Kidney (tissue), 14 donors: ENCODE measurements around the gene USP6NL. TPM values are rescaled to one million over a fixed set of nuclear protein-coding genes. Genes with fewer than 3 reads are reported as not detected.

Source experiments
- DNase-seq, 5 donors: peaks; one replicate each; pipeline ENCODE4 v3.0.0-alpha.2; 2013 to 2020
- FAIRE-seq: peaks from 2 replicates; lab custom pipeline; 2012; peaks lifted over from hg19 to GRCh38; lab: Jason Lieb, UNC
- H3K27ac ChIP-seq, 2 donors: one replicate each; pipeline ENCODE4 v1.7.0; 2013; ENCODE audit warnings: low read depth in 2 of 2, low read length in 2 of 2, inconsistent platforms in 1 of 2
- H3K27me3 ChIP-seq: one replicate; pipeline ENCODE4 v1.7.1; 2013; ENCODE audit warnings: low read length, inconsistent platforms; ENCODE audit not compliant: control insufficient read depth, insufficient read depth
- H3K36me3 ChIP-seq, 3 donors: one replicate each; pipeline versions ENCODE4 v1.7.0 to v1.7.1; 2013; ENCODE audit warnings: low read length in 3 of 3, control low read depth in 1 of 3, inconsistent platforms in 1 of 3; ENCODE audit not compliant: insufficient read depth in 3 of 3, control insufficient read depth in 2 of 3
- H3K4me1 ChIP-seq, 3 donors: one replicate each; pipeline versions ENCODE4 v1.7.0 to v1.7.1; 2013; ENCODE audit warnings: low read length in 3 of 3, inconsistent platforms in 1 of 3, low read depth in 1 of 3; ENCODE audit not compliant: control insufficient read depth in 2 of 3, insufficient read depth in 2 of 3
- H3K4me3 ChIP-seq, 3 donors: one replicate each; pipeline versions ENCODE4 v1.7.0 to v1.8.1; 2013; ENCODE audit warnings: low read length in 3 of 3, control low read depth in 1 of 3, inconsistent platforms in 1 of 3
- H3K9ac ChIP-seq, 3 donors: one replicate each; pipeline versions ENCODE4 v1.7.0 to v1.7.1; 2013; ENCODE audit warnings: low read length in 3 of 3, control low read depth in 1 of 3, inconsistent platforms in 1 of 3
- H3K9me3 ChIP-seq, 3 donors: one replicate each; pipeline versions ENCODE4 v1.7.0 to v1.7.1; 2013; ENCODE audit warnings: low read length in 3 of 3, control low read depth in 1 of 3, inconsistent platforms in 1 of 3; ENCODE audit not compliant: control insufficient read depth in 2 of 3, insufficient read depth in 1 of 3
- CTCF ChIP-seq: IDR thresholded peaks from 3 replicates; pipeline ENCODE4 v1.5.1; 2012; ENCODE audit warnings: mild to moderate bottlenecking, moderate library complexity, borderline replicate concordance; ENCODE audit not compliant: insufficient read depth; ENCODE audit errors: extremely low read depth
- intact Hi-C: fragments of 100-400 bp; cut with DNase I; formaldehyde crosslinking; loops from one replicate; pipeline ENCODE4 v1.11.1; 2022
- polyA plus RNA-seq: library from polyadenylated mRNA; stranded (reverse); fragments of 350-450 nt; fragmentation: Illumina TruSeq; extraction: RNeasy Lipid Tissue Mini Kit (QIAGEN cat#74804); gene quantifications from one replicate; pipeline ENCODE4 v1.2.3, GENCODE V29; 2014; ENCODE audit warnings: low read depth, low replicate concordance; ENCODE audit not compliant: insufficient read depth
- total RNA-seq: library from RNA; stranded (reverse); fragmentation: NEBNext Ultra II Directional; extraction: Animal tissue kit (Norgen Biotek cat#: 25700); gene quantifications from one replicate; pipeline ENCODE4 v1.2.1, GENCODE V29; 2021
- donor health status: control.
- donor health status: control.
- donor health status: control.
- donor health status: control.
- donor health status: control.
- donor health status: DM: yes; HTN: yes; CAD: no.
- donor health status: Normal renal cell carcinoma (clear cell type).

The USP6NL gene
- total and polyA plus RNA-seq, 2 donors from 2014 or later: 4.5 to 17.7 TPM

DNA sequence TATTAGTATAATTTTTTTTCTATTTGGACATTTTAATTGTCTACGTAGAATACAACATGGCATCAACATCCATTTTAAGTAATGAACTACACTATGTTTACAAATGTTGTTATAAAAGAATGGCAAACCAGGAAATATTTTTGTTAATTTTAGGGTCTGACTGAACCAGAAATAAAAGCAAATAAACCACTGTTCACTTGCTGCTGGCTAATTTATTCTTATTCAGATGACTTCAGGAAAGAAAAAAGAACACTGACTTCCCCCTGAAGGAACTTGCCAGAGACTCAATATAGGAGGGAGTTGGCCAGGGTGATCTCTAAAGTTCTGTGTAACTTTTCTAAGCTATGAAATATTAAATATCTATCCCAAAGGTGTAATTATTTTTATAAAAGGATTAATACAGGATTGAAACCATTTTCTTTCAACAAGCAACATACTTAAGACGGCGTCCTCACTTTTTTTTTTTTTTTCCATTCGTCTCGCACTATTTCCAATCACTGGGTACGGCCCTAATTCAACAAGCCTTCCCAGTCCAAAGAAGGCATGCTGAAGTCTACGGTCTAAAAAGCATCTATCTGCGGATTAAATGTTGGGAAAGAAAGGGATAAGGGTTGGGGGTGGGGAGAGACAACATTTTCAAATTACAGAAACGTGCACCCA, 1.2 kb downstream of the USP6NL start:
- H3K9ac ChIP-seq: peak overlapping the region; percentile 55 to 86 (median 73)
- FAIRE-seq (no peak), DNase-seq (peak in 1 of 5 donors; percentile 72)
- peak overlapping the region; percentile 87 to 93 (median 90) for H3K4me3 ChIP-seq
- intact Hi-C loops: no loop called here
- H3K27ac ChIP-seq: peak overlapping the region; percentile 78 to 83
- no peaks in the 10 kb centered on the region for H3K36me3 ChIP-seq
- no peak for TF ChIP-seq CTCF
- H3K4me1 ChIP-seq: peaks cover 3 to 7% (median 4%) of the 10 kb centered on the region in 3 donors
- H3K27me3 ChIP-seq: no peaks in the 10 kb centered on the region
- no peaks in the 10 kb centered on the region for H3K9me3 ChIP-seq

DNA sequence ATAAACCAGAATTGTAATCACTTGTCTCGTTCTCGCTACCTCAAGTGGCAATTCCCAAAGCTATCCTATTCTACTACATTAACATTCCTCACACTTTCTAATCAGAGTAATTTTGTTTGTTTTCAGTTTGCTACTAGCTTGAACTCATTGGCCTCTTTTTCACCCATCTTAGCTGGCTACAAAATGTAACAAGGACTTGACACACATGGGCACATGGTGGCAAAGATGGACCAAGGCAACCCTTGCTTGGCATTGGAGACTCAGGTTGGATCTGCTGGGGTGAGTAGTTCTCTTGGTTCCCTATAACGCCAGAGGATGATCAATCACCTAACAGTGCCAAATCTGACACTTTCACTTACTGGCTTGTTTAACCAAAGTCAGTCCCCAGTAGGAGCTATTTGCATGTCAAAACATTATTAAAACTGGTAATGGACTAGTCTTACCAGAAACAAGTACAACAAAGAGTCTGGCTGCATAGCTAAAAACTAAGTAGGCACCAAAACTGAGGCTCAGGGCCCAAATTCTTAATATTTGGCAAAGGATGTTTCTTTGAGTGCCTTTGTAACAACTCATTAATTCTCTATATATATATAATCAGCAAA, 1.9 kb downstream of the USP6NL start:
- no peaks in the 10 kb centered on the region for H3K27me3 ChIP-seq
- intact Hi-C loops: no loop called here

DNA sequence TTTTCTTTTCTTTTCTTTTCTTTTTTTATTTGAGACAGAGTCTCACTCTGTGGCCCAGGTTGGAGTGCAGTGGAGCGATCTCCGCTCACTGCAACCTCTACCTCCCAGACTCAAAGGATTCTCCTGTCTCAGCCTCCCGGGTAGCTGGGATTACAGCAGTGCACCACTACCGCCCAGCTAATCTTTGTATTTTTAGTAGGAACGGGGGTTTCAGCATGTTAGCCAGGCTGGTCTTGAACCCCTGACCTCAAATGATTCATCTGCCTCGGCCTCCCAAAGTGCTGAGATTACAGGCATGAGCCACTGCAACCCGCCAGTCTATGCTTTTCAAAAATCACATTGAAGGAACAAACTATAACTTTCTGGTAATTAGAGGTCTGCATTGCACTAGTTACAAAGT, 2.4 kb downstream of the USP6NL start:
- Histone ChIP-seq H3K27me3 (no peaks in the 10 kb centered on the region), H3K4me1 (peaks cover 3 to 7% (median 4%) of the 10 kb centered on the region in 3 donors), H3K4me3 (no peak overlapping the region), H3K36me3 (no peaks in the 10 kb centered on the region), H3K27ac (no peak overlapping the region), H3K9ac (no peak overlapping the region), H3K9me3 (no peaks in the 10 kb centered on the region)
- FAIRE-seq (no peak), DNase-seq (no peak)
- intact Hi-C loops: no loop called here
- no peak for TF ChIP-seq CTCF

More for the DNA sequence above, 1.9 kb downstream of the USP6NL start:
- H3K4me3 ChIP-seq: peak overlapping the region in 2 of 3 donors; percentile 14 to 23
- DNase-seq (peak in 2 of 5 donors; percentile 24 to 36), FAIRE-seq (no peak)
- no peaks in the 10 kb centered on the region for H3K9me3 ChIP-seq
- no peak for TF ChIP-seq CTCF
- no peak overlapping the region for H3K9ac ChIP-seq
- no peak overlapping the region for H3K27ac ChIP-seq
- peaks cover 3 to 7% (median 4%) of the 10 kb centered on the region in 3 donors for H3K4me1 ChIP-seq
- no peaks in the 10 kb centered on the region for H3K36me3 ChIP-seq
